Head of caudate nucleus (tissue), 42 donors: ENCODE data around the gene SNTN.
"Not testable (repeated sequence)": the region's sequence is repeated elsewhere in the genome, so short reads cannot be mapped to it uniquely, and the experiment has no call there.

Experiments used
- DNase-seq, 42 donors: peaks; one replicate each; pipeline versions ENCODE4 v3.0.0 to v3.0.0-alpha.2; 2020 to 2021; ENCODE audit warnings: mixed read lengths in 7 of 42
- intact Hi-C: fragments of 100-400 bp; cut with DNase I; formaldehyde crosslinking; loops from one replicate; pipeline ENCODE4 v1.15.0; 2022

The SNTN gene

DNA sequence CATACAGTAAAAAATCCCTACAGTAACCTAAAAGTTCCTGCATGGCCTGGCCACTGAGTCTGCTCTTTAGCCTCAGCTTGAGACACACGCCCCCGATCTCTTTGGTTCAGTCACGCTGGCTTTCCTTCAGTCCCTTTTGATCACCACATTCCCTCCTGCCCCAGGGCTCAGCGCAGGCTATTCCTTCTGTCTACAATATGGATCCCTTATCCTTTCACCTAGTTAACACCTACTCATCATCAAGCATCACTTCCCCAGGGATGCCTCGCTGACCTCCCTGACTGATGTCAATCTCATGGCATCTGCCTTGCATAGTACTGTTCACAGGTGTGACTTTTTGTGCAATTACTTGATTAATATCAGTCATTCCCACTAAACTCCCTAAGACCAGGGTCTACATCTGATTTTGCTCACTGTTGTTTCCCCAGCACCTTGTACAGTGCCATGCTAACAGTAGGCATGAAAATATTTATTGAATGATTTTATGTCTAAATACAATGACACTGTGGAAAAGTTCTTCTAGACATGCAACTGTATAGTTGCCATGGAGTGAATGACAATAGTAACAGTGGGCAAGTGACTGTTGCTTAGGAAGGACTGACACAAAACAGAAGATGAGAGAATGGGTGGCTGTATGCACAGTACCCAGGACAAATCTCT, at the start of gene SNTN:
SNTN (plus strand) TSS at position 610 of the 660 bp plus-strand sequence; CDS start at position 623, 13 bp downstream.
- intact Hi-C loops, result no loop called here
- no peak for DNase-seq

DNA sequence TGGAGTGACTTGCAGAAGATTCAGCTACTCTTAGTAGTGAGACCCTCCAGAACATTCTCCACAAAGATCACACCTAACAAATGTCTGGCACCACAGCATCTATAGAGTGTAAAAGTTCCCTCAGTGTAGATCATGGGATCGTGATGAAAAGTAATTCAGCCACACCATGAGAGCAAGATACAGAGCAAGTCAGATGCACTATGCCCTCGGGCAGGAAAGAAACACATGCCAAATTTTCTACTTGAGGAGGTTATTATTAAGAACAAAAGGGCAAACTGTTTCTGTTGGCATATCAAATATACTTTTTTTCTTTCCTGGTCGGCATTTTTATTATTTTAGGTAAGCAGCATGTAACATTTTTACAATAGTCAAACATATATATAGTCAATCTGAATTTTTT, 44.8 kb upstream of the SNTN start:
- intact Hi-C loops, result no loop called here
- no peak for DNase-seq

DNA sequence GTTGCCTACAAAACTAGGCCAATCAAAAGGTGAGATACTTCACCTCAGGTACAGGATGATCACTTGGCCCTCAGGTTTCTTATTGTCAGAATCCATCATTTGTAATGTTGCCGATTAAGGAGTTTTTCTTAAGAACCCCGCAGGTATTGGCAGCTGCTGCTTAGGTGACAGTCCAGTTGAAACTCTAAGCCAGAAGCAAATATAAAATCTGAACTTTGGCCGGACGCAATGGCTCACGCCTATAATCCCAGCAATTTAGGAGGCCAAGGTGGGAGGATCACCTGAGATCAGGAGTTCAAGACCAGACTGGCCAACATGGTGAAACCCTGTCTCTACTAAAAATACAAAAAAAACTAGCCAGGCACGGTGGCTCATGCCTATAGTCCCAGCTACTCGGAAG, 43.1 kb upstream of the SNTN start:
- DNase-seq, result no peak
- intact Hi-C loops, result no loop called here

DNA sequence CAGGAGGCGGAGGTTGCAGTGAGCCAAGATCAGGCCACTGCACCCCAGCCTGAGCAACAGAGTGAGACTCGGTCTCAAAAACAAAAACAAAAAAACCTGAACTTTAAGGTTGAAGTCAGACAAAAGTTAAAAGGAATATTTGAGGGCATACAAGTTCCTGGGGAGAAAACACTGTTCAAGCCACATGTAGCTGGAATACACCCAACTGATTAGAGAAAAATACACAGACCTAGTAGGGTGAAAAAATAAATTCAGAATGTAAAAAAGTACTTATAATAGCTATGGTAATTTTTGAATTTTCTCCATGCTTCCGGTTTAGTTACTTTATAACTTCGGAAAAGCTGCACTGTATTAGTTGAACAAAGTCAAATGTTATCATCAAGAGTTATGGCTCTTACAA, 42.6 kb upstream of the SNTN start:
- intact Hi-C loops, result no loop called here
- no peak for DNase-seq

DNA sequence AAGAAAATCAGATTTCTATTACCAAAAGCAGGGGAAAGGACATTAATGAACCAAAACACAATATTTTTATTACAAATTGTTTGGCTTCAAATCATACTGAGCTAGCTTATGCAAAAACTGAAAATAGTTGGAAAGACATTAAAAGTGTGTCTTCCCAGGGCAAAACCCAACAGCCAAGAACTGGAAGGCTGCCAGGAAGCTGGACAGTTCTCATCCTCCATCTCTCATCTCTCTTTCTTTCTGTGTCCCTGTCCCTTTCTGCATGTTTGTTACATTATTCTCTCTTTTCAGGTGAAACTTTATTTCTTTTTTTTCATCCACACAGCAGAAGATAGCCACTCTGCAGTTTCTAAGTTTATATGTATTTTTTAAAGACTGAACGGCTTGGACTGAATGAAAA, 41.1 kb upstream of the SNTN start:
- DNase-seq, result no peak
- intact Hi-C loops, result no loop called here

DNA sequence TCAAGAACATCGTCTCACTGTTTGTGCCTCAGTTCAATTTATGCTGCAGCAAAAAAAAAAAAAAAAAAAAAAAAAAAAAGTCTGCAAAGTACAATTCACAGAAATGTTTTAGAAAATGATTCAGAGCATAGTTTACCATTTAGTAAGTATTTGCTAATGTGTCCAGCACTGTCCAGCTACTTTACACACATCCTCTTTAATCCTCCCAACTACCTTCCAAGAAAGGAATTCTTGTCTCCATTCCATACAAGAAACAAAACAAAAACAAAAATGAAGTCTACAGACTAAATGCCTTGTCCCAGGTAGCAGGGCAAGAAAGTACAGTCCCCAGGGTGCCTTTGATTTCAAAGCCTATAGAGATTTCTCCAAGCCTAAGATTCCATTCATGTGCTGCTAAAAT, 38.9 kb upstream of the SNTN start:
- intact Hi-C loops, result no loop called here
- no peak for DNase-seq

DNA sequence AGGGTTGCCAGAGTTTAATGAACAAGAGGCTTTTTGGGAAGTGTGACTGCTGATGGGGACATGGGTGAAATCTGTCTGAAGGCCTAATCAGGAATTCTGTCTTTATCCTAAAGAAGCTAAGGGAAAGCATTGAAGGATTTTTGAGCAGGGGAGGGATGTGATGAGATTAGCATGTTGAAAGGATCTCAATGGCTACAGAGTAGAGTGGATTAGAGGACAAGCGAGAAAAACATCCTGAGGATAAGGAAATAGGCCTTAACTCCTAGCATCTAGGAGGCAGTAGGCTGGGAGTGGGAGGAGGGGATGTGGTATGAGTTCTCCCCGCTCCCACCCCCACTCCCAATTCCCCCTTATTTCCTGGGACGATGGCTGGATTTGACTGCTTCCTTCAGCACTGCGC, 35.1 kb upstream of the SNTN start:
- intact Hi-C loops, result no loop called here
- DNase-seq, result no peak

DNA sequence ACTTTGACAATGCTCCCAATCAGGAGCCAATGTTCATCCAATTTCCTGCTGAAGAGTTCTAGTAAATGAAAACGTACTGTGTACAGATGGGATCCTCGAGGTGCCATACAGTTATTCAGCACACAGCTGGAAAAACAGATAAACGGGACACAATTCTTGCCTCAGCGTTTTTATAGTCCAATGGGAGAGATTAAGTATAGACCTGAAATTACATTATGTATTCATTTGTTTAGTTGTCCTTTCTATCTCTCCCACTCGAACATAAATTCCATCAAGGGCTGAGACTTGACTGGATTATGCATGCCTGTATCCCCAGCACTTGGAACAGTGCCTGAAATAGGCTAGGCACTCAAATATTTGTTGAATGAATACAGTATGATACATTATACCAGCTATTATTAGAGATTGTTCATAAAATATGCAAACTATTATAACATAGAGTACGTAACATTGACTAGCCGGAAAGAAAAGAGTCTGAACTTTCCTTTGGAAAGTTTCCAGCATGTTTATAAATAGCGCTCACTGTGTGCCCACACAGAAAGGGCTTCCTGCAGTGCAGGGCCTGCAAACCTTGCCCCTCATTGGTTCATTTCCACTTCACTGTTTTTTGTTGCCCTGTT, 27.4 kb upstream of the SNTN start:
- intact Hi-C loops, result no loop called here
- no peak for DNase-seq

DNA sequence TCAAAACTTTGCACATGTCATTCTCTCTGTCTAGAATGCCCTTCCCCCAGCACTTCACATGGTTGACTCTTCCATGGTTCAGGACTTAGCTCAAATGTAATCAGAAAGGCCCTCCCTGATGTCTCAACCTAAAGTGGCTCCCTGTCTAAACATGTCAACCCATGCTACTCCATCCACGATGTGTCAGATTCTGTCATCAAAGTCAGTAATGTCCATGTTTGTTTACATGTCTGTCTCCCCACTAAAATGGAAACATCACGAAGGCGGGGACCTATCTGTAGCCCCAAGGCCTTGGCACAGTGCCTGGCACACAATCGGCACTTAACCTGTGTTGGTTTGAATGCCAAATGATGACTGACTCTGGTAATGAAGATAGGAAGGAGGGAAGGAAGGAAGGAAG, 20.8 kb upstream of the SNTN start:
- no peak for DNase-seq
- intact Hi-C loops, result no loop called here

DNA sequence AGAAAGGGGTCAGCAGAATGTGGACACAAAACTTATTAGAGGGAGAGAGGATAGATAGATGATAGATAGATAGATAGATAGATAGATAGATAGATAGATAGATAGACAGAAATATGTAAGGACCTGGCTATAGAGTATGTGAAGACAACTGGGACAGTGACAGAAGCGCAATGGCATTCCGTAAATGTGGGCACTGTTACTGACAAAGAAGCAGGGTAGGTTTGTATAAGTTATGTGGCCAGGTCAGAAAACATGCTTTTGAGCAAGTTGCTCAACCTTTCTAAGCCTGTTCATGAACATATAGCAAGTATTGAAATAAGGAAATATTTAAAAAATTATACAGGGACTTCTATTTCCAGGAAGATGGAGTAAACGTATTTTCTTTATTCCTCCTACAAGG, 17.3 kb upstream of the SNTN start:
- intact Hi-C loops, result no loop called here
- DNase-seq, result no peak

DNA sequence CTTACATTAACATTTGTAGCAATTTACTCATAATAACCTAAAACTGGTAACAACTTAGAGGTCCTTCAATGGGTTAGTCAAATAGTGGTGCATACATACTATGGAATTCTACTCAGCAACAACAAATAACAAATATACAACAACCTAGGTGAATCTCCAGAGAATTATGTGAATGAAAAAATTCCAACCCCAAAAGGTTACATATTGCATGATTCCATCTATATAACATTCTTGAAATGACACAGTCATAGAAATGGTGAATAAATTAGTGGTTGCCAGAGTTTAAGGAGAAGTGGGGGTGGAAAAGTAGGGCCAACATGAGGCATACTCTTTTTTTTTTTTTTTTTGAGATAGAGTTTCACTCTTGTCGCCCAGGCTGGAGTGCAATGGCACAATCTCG, 12.7 kb upstream of the SNTN start:
- DNase-seq, result no peak
- intact Hi-C loops, result no loop called here

DNA sequence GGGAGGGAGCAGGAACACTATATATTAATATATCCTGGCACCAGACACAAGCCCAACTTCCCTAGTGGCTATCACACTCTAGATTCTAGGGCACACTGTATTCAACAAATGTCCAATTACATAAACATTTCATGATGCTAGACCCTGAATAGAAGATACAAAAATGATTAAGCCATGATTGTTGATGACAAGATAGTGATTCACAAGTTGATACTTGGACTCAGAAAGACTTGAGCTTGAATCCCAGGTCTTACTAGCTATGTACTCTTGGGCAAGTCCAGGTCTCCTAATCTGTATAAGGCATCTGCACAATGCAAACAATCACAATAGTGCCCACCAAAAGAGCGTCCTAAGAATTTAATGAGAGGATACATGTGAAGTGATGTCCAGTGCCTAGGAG, 10.0 kb upstream of the SNTN start:
- DNase-seq, result no peak
- intact Hi-C loops, result no loop called here

DNA sequence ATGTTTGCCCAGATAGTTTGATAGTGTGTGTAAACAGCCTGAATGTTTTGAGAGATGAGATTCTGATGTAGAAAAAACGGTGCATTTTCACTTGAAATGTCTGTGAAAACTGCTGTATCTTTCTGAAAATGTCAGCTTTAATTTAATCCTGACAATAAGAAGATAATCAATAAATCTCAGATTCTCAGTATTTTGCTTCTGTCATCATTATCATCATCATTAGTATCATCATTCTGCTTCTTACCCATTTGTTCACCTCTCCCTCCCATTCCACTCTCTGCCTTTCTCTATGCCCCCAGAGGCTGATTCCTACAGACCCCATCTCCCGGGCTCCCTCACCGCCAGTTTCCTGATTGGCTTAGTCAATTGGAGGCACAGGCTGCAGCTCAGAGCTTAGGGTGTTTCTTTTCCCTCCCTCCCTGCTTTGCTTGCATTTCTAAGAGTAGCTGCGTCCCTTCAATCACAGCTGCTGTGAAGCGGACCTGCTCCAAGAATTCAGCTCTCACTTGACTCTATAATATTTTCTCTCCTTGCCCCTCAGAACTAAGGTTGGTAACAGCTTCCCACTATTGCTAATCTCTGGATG, 8.2 kb upstream of the SNTN start:
- intact Hi-C loops, result no loop called here

DNA sequence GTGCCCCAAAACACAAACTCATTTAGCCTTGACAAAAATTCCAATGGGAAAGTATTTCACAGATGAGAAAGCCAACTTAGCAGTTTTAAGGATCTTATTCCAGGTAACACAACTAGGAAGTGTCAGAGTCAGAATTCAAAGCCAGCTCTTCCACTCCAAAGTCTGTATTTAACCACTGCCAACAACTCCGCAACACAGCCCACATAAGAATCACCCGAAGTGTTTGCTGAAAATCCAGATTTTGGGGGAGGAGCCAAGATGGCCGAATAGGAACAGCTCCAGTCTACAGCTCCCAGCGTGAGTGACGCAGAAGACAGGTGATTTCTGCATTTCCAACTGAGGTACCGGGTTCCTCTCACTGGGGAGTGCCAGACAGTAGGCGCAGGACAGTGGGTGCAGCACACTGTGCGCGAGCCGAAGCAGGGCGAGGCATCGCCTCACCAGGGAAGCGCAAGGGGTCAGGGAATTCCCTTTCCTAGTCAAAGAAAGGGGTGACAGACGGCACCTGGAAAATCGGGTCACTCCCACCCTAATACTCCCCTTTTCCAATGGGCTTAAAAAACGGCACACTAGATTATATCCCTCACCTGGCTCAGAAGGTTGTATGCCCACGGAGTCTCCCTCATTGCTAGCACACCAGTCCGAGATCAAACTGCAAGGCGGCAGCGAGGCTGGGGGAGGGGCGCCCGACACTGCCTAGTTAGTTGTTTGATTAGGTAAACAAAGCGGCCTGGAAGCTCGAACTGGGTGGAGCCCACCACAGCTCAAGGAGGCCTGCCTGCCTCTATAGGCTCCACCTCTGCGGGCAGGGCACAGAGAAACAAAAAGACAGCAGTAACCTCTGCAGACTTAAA, 7.3 kb upstream of the SNTN start:
- intact Hi-C loops, DNase-seq: not testable (repeated sequence)

More for the DNA sequence above, 8.2 kb upstream of the SNTN start:
- DNase-seq, result no peak

DNA sequence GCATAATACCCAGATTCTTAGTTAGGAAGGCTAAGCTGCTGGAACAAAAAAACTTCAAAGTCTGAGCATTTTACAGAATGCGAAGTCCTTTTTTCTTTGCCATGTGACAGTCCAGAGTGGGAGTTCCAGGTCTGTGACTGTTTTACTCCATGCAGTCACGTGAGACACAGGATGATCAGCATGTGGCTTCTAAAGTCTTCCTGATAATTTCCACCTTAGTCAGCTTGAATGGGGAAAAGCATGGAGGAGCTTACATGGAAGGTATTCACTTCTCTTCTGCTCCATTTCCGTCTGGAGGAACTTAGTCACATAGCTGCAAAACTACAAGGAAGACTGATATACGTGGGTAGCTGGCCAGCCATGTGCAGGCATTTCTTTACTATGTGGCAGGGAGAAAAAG, 1.7 kb downstream of the SNTN start:
- intact Hi-C loops, result no loop called here
- no peak for DNase-seq

DNA sequence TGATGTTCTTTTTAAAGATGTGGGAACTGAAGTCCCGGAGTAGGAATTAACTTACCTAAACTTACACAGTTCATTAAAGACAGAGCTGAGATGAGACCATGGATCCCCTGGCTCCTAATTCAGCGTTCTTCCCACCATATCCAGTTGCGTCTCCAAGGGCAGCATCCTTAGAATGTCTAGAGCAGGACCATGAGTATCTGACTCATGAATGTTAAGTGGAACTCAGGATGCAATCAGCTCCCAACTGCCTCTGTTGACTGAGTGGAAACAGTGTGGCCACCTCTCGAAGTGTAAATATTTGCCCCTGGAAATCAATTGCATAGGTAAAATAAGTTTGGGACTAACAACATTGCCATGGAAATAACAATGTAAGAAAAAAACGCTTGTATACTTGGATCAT, 2.5 kb downstream of the SNTN start:
- no peak for DNase-seq
- intact Hi-C loops, result no loop called here

DNA sequence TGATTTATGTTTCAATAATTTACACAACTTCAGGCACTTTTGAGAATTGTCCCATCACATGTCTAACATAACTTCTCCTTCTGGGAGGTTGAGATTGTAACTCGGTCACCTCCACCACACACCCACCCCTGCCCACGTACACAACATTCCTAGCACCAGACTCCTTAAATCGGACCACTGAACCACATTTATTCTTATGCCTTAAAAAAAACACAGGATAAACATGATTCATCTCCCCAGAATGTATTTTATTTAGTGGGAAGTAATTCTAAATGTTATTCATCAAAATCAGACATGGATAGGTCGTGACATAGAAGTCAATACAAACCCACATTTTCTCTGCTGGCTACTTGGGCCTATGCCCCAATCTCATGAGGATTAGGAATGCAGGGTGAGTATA, 3.0 kb downstream of the SNTN start:
- no peak for DNase-seq
- intact Hi-C loops, result no loop called here

DNA sequence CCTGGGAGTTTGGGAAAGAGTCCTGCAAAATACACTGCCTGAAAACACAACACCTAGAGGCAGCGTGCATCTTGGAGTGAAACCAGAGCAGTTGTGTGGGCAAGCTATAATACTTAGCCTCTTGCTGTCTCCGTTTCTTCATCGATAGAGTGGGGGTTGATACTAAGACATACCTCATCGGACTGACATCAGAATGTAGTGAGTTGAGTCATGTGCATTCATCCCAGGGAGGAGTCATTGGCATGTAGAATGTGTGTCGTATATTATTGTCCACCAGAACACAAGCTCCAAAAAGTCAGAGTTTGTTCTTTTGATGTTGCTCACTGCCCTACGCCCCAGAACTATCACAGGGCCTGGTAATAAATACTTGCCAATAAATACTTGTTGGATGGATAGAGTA, 4.3 kb downstream of the SNTN start:
- DNase-seq, result no peak
- intact Hi-C loops, result no loop called here

DNA sequence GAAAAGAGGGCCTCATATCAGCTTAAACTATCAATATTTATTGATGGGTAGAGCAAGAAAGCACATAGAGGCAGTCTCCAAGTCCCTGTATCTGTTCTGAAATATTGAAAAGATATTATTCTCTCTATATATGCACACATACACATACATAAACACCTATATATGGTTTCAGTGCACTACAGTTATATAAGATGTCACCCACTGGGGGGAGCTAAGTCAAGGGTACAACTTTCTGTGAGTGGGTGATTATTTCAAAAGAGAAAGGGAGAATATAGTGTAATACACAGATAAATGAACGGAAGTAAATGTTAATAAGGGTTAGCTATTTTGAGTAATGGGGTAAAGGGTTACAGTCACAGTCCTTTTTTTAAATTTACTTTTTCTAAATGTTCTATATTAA, 8.8 kb downstream of the SNTN start:
- DNase-seq, result no peak
- intact Hi-C loops, result no loop called here

DNA sequence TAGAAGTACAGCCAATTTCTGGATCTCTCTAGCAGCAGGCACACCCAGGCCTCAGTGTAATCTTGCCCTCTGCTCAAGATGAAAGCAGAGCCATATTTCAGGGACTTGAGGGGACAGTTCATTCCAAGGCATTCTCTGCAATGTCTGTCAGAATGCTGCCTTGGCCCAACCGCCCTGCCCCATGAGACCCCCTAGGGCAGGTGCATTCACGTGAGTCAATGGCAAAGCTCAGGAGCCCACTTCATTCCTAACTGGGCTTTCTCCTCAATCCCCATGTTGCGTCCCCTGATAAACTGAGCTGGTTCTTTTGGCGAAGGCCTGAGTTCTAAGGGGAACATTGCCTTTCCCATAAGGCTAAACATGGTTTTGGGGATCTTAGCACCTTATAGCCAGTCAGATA, 9.5 kb downstream of the SNTN start:
- intact Hi-C loops, result no loop called here
- DNase-seq, result no peak
